Endothelial cell (in vitro differentiated cells): ENCODE data around the gene MYL6. TPM values are rescaled to one million over a fixed set of nuclear protein-coding genes. Genes with fewer than 3 reads are reported as not detected.
A peak's percentile ranks its signal among the peaks of the same experiment; 100 is the strongest.

Experiments
- DNase-seq: peaks from one replicate; pipeline ENCODE4 v3.0.0; 2021; ENCODE audit warnings: low spot score
- H3K27ac Mint-ChIP-seq: one replicate; pipeline ENCODE4 v1.8.0; 2021; ENCODE audit warnings: mixed read lengths, inconsistent platforms; ENCODE audit not compliant: unreplicated experiment
- H3K27me3 Mint-ChIP-seq: one replicate; pipeline ENCODE4 v1.8.0; 2021; ENCODE audit warnings: mild to moderate bottlenecking, moderate library complexity, mixed read lengths, inconsistent platforms; ENCODE audit not compliant: unreplicated experiment
- H3K36me3 Mint-ChIP-seq: one replicate; pipeline ENCODE4 v1.8.0; 2021; ENCODE audit warnings: mild to moderate bottlenecking, low read depth, mixed read lengths, inconsistent platforms; ENCODE audit not compliant: unreplicated experiment
- H3K4me1 Mint-ChIP-seq: one replicate; pipeline ENCODE4 v1.8.0; 2021; ENCODE audit warnings: mild to moderate bottlenecking, mixed read lengths, inconsistent platforms; ENCODE audit not compliant: unreplicated experiment
- H3K4me3 Mint-ChIP-seq: one replicate; pipeline ENCODE4 v1.8.0; 2021; ENCODE audit warnings: mild to moderate bottlenecking, mixed read lengths, inconsistent platforms; ENCODE audit not compliant: unreplicated experiment
- H3K9me3 Mint-ChIP-seq: one replicate; pipeline ENCODE4 v1.8.0; 2021; ENCODE audit warnings: mixed read lengths, inconsistent platforms; ENCODE audit not compliant: unreplicated experiment
- CTCF ChIP-seq: fragments of 200-600 bp; sonication (generic); IDR thresholded peaks from one replicate; pipeline ENCODE4 v1.5.0; 2021; ENCODE audit warnings: antibody characterized with exemption; ENCODE audit not compliant: unreplicated experiment
- total RNA-seq: library from RNA; stranded (reverse); fragmentation: NEBNext Ultra II Directional; extraction: Animal tissue kit (Norgen Biotek cat#: 25700); gene quantifications from one replicate; pipeline ENCODE4 v1.2.1, GENCODE V29; 2021; ENCODE audit not compliant: unreplicated experiment

Gene MYL6
- total RNA-seq, 1 donor from 2014 or later = 2,481 TPM

GRCh38 chr12:56126732-56127239 lies 31.4 kb upstream of the MYL6 start:
- TF ChIP-seq CTCF = no peak
- DNase-seq = no peak
- peaks cover 22% of the 10 kb centered on the region for H3K27me3 Mint-ChIP-seq
- peak overlapping the region; percentile 95 for H3K27ac Mint-ChIP-seq
- peak overlapping the region; percentile 98 for H3K4me3 Mint-ChIP-seq
- no peaks in the 10 kb centered on the region for H3K9me3 Mint-ChIP-seq
- H3K36me3 Mint-ChIP-seq = peaks cover 30% of the 10 kb centered on the region
- H3K4me1 Mint-ChIP-seq = peaks cover 66% of the 10 kb centered on the region

- no peak for TF ChIP-seq CTCF
- Mint-ChIP-seq H3K4me1 (peaks cover 65% of the 10 kb centered on the region), H3K27ac (peak overlapping the region; percentile 95), H3K36me3 (peaks cover 37% of the 10 kb centered on the region), H3K27me3 (peaks cover 25% of the 10 kb centered on the region), H3K4me3 (peak overlapping the region; percentile 98), H3K9me3 (no peaks in the 10 kb centered on the region)
- no peak for DNase-seq
These were observed 30.7 kb upstream of the MYL6 start for GRCh38 chr12:56127485-56127887.

GRCh38 chr12:56127888-56128669 lies 30.1 kb upstream of the MYL6 start, which contains the start of gene ESYT1:
Gene ESYT1 (plus strand): TSS chr12:56128267. CDS start chr12:56128320, 53 bp downstream.
- peaks cover 25% of the 10 kb centered on the region for H3K27me3 Mint-ChIP-seq
- H3K4me1 Mint-ChIP-seq = peaks cover 64% of the 10 kb centered on the region
- no peak for TF ChIP-seq CTCF
- peak within 1 kb of the TSS; percentile 95 for H3K27ac Mint-ChIP-seq
- peak; percentile 94 for DNase-seq
- peak within 1 kb of the TSS; percentile 98 for H3K4me3 Mint-ChIP-seq
- H3K36me3 Mint-ChIP-seq = peaks cover 40% of the 10 kb centered on the region
- H3K9me3 Mint-ChIP-seq = no peaks in the 10 kb centered on the region

- H3K4me1 Mint-ChIP-seq = peaks cover 61% of the 10 kb centered on the region
- H3K27ac Mint-ChIP-seq = peak overlapping the region; percentile 95
- peaks cover 46% of the 10 kb centered on the region for H3K36me3 Mint-ChIP-seq
- H3K27me3 Mint-ChIP-seq = peaks cover 25% of the 10 kb centered on the region
- no peak for DNase-seq
- no peaks in the 10 kb centered on the region for H3K9me3 Mint-ChIP-seq
- H3K4me3 Mint-ChIP-seq = peak overlapping the region; percentile 98
- no peak for TF ChIP-seq CTCF
These were observed 29.4 kb upstream of the MYL6 start for GRCh38 chr12:56128670-56129205.
